Hindlimb muscle (tissue), 1 donor: ENCODE data around the gene C14orf93. TPM values are rescaled to one million over a fixed set of nuclear protein-coding genes. Genes with fewer than 3 reads are reported as not detected.
"Not testable (repeated sequence)": the region's sequence is repeated elsewhere in the genome, so short reads cannot be mapped to it uniquely, and the experiment has no call there.

Experiments
- DNase-seq: peaks from one replicate; pipeline ENCODE4 v3.0.0-alpha.2; 2013
- polyA plus RNA-seq: library from polyadenylated mRNA; unstranded; fragments of 120-200 nt; gene quantifications from one replicate; pipeline ENCODE4 v1.2.1, GENCODE V29; 2013; ENCODE audit not compliant: insufficient read length

Gene C14orf93
- polyA plus RNA-seq, 1 donor = 11.6 TPM

GRCh38 chr14:22972313-22972930, 37.5 kb downstream of the C14orf93 start:
- DNase-seq = no peak

GRCh38 chr14:22971152-22971551, 38.8 kb downstream of the C14orf93 start:
- no peak for DNase-seq

DNA sequence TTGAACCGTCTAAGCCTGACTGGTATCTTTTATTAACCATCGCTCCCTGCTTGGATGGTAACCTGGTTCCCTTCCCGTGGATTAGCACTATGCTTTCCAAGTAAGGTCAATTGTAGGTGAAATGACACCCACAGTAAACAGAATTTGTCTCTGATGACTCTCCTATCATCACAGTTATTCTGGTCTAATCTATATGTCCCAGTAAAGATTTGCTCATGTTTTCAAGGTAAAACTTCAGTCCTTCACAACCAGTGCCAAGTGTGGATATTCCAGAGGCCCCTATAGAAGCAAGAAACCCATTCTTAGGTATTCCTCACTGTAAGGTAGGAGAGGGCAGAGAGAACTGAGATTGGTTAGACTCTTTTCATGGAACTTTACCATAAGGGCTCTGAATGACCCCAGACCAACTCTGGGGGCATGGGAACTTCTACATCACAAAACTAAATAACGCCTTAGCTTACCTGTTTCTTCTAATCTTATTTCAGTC, 43.1 kb downstream of the C14orf93 start:
- DNase-seq = no peak

GRCh38 chr14:22965916-22966782, 43.8 kb downstream of the C14orf93 start:
- not testable (repeated sequence) for DNase-seq

GRCh38 chr14:22962061-22962676, 47.8 kb downstream of the C14orf93 start:
- DNase-seq = no peak

DNA sequence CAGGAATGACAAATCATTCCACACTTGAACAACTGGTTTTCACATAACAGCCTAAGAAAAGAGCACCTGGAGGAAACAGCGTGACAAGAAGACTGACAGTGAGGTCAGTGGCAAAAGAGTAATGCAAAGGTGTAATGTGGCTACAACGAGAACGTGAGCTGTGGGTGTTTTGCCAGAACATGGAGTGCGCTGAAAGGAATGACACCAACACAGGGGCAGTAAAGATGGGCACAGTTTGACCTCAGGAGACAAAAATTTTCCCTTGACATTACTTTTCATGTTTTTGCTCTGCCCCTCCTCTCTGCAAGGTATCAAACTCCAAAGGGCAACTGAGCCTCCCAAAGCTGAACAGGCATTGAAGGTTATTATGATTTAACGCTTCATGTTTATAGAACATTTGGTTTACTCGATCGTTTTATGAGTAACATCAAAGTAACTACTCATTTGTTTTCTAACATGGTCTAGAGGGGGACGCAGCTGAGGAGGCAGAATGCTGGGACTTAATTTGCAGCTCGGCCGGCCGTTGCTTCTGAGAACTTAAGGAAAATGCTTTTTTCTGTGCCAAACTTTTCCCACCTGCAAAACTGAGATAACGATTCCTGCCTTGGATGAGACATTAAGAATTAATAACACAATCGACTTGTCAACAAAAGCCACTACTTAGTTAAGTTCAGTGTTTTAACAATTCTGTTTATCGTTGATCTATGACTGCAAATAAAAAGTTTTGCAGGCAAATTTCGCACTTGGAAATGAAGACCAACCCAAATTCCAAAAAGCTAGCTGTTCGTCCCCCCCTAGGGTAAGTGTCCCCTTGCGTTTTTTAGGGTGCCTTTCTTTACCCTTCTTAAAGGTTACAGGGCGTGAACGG, 54.0 kb downstream of the C14orf93 start:
- no peak for DNase-seq

DNA sequence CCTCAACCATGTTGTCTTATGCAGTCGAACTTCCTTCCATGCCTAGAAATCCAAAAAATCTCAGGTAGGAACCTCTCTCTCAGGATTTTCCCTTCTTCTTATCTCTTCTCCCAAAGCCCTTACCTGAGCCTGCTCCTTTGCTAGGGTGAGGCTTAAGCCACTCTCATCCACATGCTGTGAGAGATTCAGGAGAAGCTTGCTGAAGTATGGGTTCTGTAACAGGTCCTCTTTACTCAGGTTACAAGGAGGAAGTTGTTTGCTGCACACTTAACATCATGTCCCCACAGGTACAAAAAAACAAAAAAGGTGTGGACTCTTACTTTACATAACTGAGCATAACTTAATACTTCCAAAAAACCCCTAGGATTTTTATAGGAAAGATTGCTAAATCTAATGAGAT, 57.5 kb downstream of the C14orf93 start:
- no peak for DNase-seq

DNA sequence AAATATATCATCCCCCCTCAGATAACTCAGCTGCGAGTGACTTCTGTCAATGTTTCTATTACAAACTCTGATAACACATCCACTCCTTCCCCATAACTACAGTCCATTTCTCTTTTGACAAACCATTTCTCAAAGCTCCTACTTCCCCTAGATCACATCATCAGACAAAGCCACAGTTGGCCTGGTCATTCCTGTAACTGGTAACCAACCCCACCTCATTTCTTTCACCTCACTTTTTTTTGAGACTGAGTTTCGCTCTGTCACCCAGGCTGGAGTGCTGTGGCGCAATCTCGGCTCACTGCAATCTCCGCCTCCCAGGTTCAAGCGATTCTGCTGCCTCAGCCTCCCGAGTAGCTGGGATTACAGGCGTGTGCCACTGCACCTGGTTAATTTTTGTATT, 58.1 kb downstream of the C14orf93 start:
- not testable (repeated sequence) for DNase-seq

- no peak for DNase-seq
These were observed 64.3 kb downstream of the C14orf93 start for GRCh38 chr14:22945642-22946041.

DNA sequence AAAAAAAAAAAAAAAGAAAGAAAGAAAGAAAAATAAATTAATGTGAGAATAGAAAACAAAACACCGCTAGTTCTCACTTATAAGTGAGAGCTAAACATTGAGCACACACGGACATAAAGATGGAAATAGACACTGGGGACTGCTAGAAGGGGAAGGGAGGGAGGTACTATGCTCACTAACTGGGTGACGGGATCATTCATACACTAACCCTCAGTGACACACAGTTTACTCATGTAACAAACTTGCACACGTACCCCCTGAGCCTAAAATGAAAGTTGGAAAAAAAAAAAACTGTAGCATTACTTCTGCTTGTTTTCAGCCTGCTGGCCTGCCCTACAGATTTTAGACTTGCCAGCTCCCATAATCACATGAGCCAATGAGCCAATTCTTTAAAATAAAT, 70.3 kb downstream of the C14orf93 start:
- DNase-seq = no peak

Other genes starting within 250 kb of the C14orf93 start
- gene OXA1L, start 243.5 kb downstream of the C14orf93 start, polyA plus RNA-seq = 208 TPM
- 32.7 TPM for gene SLC7A7, start 194.7 kb downstream of the C14orf93 start, polyA plus RNA-seq
- gene MRPL52, start 180.3 kb downstream of the C14orf93 start, polyA plus RNA-seq = 67.7 TPM
- 148 TPM for gene MMP14, start 173.6 kb downstream of the C14orf93 start, polyA plus RNA-seq
- 41.4 TPM for gene LRP10, start 138.4 kb downstream of the C14orf93 start, polyA plus RNA-seq
- gene REM2, start 126.9 kb downstream of the C14orf93 start, polyA plus RNA-seq = 0.23 TPM
- 55.8 TPM for gene RBM23, start 91.0 kb downstream of the C14orf93 start, polyA plus RNA-seq
- 66.8 TPM for gene PRMT5, start 80.8 kb downstream of the C14orf93 start, polyA plus RNA-seq
- 32.7 TPM for gene HAUS4, start 53.1 kb downstream of the C14orf93 start, polyA plus RNA-seq
- 57.8 TPM for gene AJUBA, start 27.6 kb downstream of the C14orf93 start, polyA plus RNA-seq
- 228 TPM for gene PSMB5, start 24.8 kb upstream of the C14orf93 start, polyA plus RNA-seq
- gene PSMB11, start 32.1 kb upstream of the C14orf93 start, polyA plus RNA-seq = not detected
- gene CDH24, start 47.4 kb upstream of the C14orf93 start, polyA plus RNA-seq = 4.0 TPM
- 143 TPM for gene ACIN1, start 85.0 kb upstream of the C14orf93 start, polyA plus RNA-seq
- 42.4 TPM for gene C14orf119, start 85.4 kb upstream of the C14orf93 start, polyA plus RNA-seq
- not detected for gene CIROP, start 94.8 kb upstream of the C14orf93 start, polyA plus RNA-seq
- gene CEBPE, start 109.1 kb upstream of the C14orf93 start, polyA plus RNA-seq = not detected
- gene SLC7A8, start 173.5 kb upstream of the C14orf93 start, polyA plus RNA-seq = 5.6 TPM
- 0.62 TPM for gene RNF212B, start 227.8 kb upstream of the C14orf93 start, polyA plus RNA-seq